ENCODE results near the gene NAPSA. TPM values are rescaled to one million over a fixed set of nuclear protein-coding genes. Genes with fewer than 3 reads are reported as not detected.
"Not testable (repeated sequence)": the region's sequence is repeated elsewhere in the genome, so short reads cannot be mapped to it uniquely, and the experiment has no call there.

The NAPSA gene
- total RNA-seq, 1 donor from 2014 or later = not detected

- H3K27ac Mint-ChIP-seq (ENCODE audit: unreplicated experiment) = no peak overlapping the region
- peaks cover 19% of the 10 kb centered on the region for H3K9me3 Mint-ChIP-seq (ENCODE audit: unreplicated experiment)
- Histone ChIP-seq H3K79me2 (ENCODE audit: insufficient read depth, low read length) (no peaks in the 10 kb centered on the region), H3K36me3 (ENCODE audit: insufficient read depth, low read length) (no peaks in the 10 kb centered on the region), H3K4me2 (ENCODE audit: low read length) (no peak overlapping the region), H3K9ac (ENCODE audit: low read length) (no peak overlapping the region), H3K4me1 (ENCODE audit: insufficient read depth, low read length) (no peaks in the 10 kb centered on the region), H3K4me3 (ENCODE audit: insufficient read depth, low read depth, low read length) (no peak overlapping the region), H3K27me3 (ENCODE audit: insufficient read depth, low read length) (no peaks in the 10 kb centered on the region), H3K9me3 (ENCODE audit: insufficient read depth, low read depth, low read length) (peaks cover 13% of the 10 kb centered on the region), H3K27ac (ENCODE audit: low read depth, low read length) (no peak overlapping the region), H2AFZ (ENCODE audit: low read depth, low read length) (no peak overlapping the region), H4K20me1 (ENCODE audit: insufficient read depth, low read length) (no peaks in the 10 kb centered on the region)
- H3K27me3 Mint-ChIP-seq (ENCODE audit: low read depth, unreplicated experiment) = no peaks in the 10 kb centered on the region
- no peaks in the 10 kb centered on the region for H3K4me1 Mint-ChIP-seq (ENCODE audit: low read depth, unreplicated experiment)
- no peak overlapping the region for H3K4me3 Mint-ChIP-seq (ENCODE audit: unreplicated experiment)
- FAIRE-seq (no peak), DNase-seq (ENCODE audit: low read depth) (no peak)
- TF ChIP-seq EZH2 (IDR thresholded peaks at IDR 0.05; ENCODE audit: insufficient read depth, low read length) = no peak
- TF ChIP-seq, protein P1, sequence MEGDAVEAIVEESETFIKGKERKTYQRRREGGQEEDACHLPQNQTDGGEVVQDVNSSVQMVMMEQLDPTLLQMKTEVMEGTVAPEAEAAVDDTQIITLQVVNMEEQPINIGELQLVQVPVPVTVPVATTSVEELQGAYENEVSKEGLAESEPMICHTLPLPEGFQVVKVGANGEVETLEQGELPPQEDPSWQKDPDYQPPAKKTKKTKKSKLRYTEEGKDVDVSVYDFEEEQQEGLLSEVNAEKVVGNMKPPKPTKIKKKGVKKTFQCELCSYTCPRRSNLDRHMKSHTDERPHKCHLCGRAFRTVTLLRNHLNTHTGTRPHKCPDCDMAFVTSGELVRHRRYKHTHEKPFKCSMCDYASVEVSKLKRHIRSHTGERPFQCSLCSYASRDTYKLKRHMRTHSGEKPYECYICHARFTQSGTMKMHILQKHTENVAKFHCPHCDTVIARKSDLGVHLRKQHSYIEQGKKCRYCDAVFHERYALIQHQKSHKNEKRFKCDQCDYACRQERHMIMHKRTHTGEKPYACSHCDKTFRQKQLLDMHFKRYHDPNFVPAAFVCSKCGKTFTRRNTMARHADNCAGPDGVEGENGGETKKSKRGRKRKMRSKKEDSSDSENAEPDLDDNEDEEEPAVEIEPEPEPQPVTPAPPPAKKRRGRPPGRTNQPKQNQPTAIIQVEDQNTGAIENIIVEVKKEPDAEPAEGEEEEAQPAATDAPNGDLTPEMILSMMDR (IDR thresholded peaks at IDR 0.05; ENCODE audit: insufficient read depth, low read depth, low read length) = no peak
- no peaks in the 10 kb centered on the region for H3K36me3 Mint-ChIP-seq (ENCODE audit: low read depth, unreplicated experiment)
Measured at GRCh38 chr19:50341091-50341564, 24.3 kb downstream of the NAPSA start.

GRCh38 chr19:50340331-50340730 lies 25.1 kb downstream of the NAPSA start:
- H3K79me2 ChIP-seq (ENCODE audit: insufficient read depth, low read length) = no peaks in the 10 kb centered on the region
- H3K4me1 ChIP-seq (ENCODE audit: insufficient read depth, low read length) = no peaks in the 10 kb centered on the region
- no peak overlapping the region for H3K4me2 ChIP-seq (ENCODE audit: low read length)
- no peak overlapping the region for H3K9ac ChIP-seq (ENCODE audit: low read length)
- TF ChIP-seq, protein P1 (IDR thresholded peaks at IDR 0.05; ENCODE audit: insufficient read depth, low read depth, low read length) = no peak
- no peak for TF ChIP-seq EZH2 (IDR thresholded peaks at IDR 0.05; ENCODE audit: insufficient read depth, low read length)
- no peaks in the 10 kb centered on the region for H3K27me3 ChIP-seq (ENCODE audit: insufficient read depth, low read length)
- no peaks in the 10 kb centered on the region for H3K27me3 Mint-ChIP-seq (ENCODE audit: low read depth, unreplicated experiment)
- H3K4me1 Mint-ChIP-seq (ENCODE audit: low read depth, unreplicated experiment) = no peaks in the 10 kb centered on the region
- no peaks in the 10 kb centered on the region for H4K20me1 ChIP-seq (ENCODE audit: insufficient read depth, low read length)
- no peak overlapping the region for H3K27ac ChIP-seq (ENCODE audit: low read depth, low read length)
- peaks cover 23% of the 10 kb centered on the region for H3K9me3 Mint-ChIP-seq (ENCODE audit: unreplicated experiment)
- no peak overlapping the region for H3K4me3 Mint-ChIP-seq (ENCODE audit: unreplicated experiment)
- no peak overlapping the region for H2AFZ ChIP-seq (ENCODE audit: low read depth, low read length)
- no peak overlapping the region for H3K4me3 ChIP-seq (ENCODE audit: insufficient read depth, low read depth, low read length)
- DNase-seq (ENCODE audit: low read depth) (no peak), FAIRE-seq (no peak)
- no peaks in the 10 kb centered on the region for H3K36me3 ChIP-seq (ENCODE audit: insufficient read depth, low read length)
- no peak overlapping the region for H3K27ac Mint-ChIP-seq (ENCODE audit: unreplicated experiment)
- peaks cover 13% of the 10 kb centered on the region for H3K9me3 ChIP-seq (ENCODE audit: insufficient read depth, low read depth, low read length)
- no peaks in the 10 kb centered on the region for H3K36me3 Mint-ChIP-seq (ENCODE audit: low read depth, unreplicated experiment)

GRCh38 chr19:50337031-50337430 lies 28.4 kb downstream of the NAPSA start:
- not testable (repeated sequence) for H3K36me3 Mint-ChIP-seq (ENCODE audit: low read depth, unreplicated experiment); H3K9me3 ChIP-seq (ENCODE audit: insufficient read depth, low read depth, low read length); H2AFZ ChIP-seq (ENCODE audit: low read depth, low read length); H3K4me2 ChIP-seq (ENCODE audit: low read length); H3K27ac Mint-ChIP-seq (ENCODE audit: unreplicated experiment); H3K27me3 Mint-ChIP-seq (ENCODE audit: low read depth, unreplicated experiment); H3K4me3 Mint-ChIP-seq (ENCODE audit: unreplicated experiment); H3K79me2 ChIP-seq (ENCODE audit: insufficient read depth, low read length); DNase-seq (ENCODE audit: low read depth); H3K9ac ChIP-seq (ENCODE audit: low read length); H3K27me3 ChIP-seq (ENCODE audit: insufficient read depth, low read length); H3K36me3 ChIP-seq (ENCODE audit: insufficient read depth, low read length); H3K4me1 ChIP-seq (ENCODE audit: insufficient read depth, low read length); FAIRE-seq; H4K20me1 ChIP-seq (ENCODE audit: insufficient read depth, low read length); H3K4me1 Mint-ChIP-seq (ENCODE audit: low read depth, unreplicated experiment); H3K27ac ChIP-seq (ENCODE audit: low read depth, low read length); H3K4me3 ChIP-seq (ENCODE audit: insufficient read depth, low read depth, low read length)
- peaks cover 17% of the 10 kb centered on the region for H3K9me3 Mint-ChIP-seq (ENCODE audit: unreplicated experiment)

Data from astrocyte (in vitro differentiated cells and primary cell).